ENCODE measurements around the gene OPN1SW. TPM values are rescaled to one million over a fixed set of nuclear protein-coding genes. Genes with fewer than 3 reads are reported as not detected.

OPN1SW gene
- total and polyA plus RNA-seq, 9 of the 15 experiments (the other 6 are each of a cell fraction or from before 2014, with no cell fraction given): 0.84 to 1.0 TPM; not detected in 7

GRCh38 chr7:128752251-128752650 is 23.3 kb downstream of the OPN1SW start (continued):
- TF ChIP-seq ZNF318 (IDR thresholded peaks at IDR 0.05; ENCODE audit: borderline replicate concordance in 1 of 2, low read depth in 1 of 2): no peak
- no peak for TF ChIP-seq ATF4 (CRISPR knock-in tag; IDR thresholded peaks at IDR 0.05)
- no peak for TF ChIP-seq ZNF785 (CRISPR knock-in tag; IDR thresholded peaks at IDR 0.05)
- no peak for TF ChIP-seq IFI16 (CRISPR knock-in tag; IDR thresholded peaks at IDR 0.05)
- TF ChIP-seq KLF16 (IDR thresholded peaks at IDR 0.05): no peak
- no peak for TF ChIP-seq CHD4 (IDR thresholded peaks at IDR 0.05; ENCODE audit: insufficient read depth, insufficient replicate concordance, low read depth, low read length, poor library complexity, severe bottlenecking)
- TF ChIP-seq STAT5B (CRISPR knock-in tag; IDR thresholded peaks at IDR 0.05): no peak
- no peak for TF ChIP-seq PTRF (tag; IDR thresholded peaks at IDR 0.05)
- no peak for TF ChIP-seq KLF13 (tag; IDR thresholded peaks at IDR 0.05; ENCODE audit: borderline replicate concordance, low read depth)
- no peak for TF ChIP-seq ATF2 (CRISPR knock-in tag; IDR thresholded peaks at IDR 0.05)
- no peak for TF ChIP-seq CUX1 (CRISPR knock-in tag; IDR thresholded peaks at IDR 0.05)
- no peak for TF ChIP-seq HCFC1 (IDR thresholded peaks at IDR 0.05; ENCODE audit: low read depth, low read length)

Measured in K562 (cell line).